ENCODE data around the gene ARTN.
A peak's percentile ranks its signal among the peaks of the same experiment; 100 is the strongest.

The ARTN gene

GRCh38 chr1:43947874-43948437 lies 14.4 kb downstream of the ARTN start:
- DNase-seq (ENCODE audit: low read depth): no peak

- DNase-seq (ENCODE audit: low read depth): no peak
These were observed 16.1 kb downstream of the ARTN start for GRCh38 chr1:43949678-43950077.

- DNase-seq (ENCODE audit: low read depth): no peak
These were observed 17.7 kb downstream of the ARTN start for GRCh38 chr1:43951021-43951985.

DNA sequence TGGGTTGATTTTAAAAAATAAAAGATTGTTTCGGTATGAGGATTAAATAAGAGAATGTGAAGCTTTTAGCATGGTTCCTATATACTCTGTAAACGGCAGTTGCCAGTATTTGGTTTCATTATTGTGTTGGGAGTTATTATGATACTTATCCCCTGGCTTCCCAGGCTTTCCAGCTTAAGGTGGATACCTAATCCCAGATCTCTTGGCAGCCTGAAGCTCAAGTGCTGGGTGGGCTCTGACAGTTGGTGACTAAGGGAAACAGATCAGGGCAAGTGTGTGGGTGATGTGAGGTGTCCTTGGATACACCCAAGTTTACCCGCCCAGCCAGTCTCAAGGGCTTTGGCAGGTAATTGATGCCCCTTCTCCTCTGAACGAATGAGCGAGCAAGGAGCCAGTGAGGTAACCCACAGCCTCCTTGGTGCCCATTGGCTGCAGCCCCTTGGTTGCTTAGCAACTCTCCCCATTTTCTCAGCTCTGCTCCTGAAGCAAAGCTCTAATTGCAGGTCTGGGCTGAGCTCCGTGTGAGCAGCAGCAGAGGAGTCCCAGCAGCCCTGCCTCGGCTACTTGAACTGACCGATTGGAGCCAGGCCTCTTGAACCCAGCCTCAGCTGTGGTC lies 19.2 kb downstream of the ARTN start:
- DNase-seq (ENCODE audit: low read depth): no peak

DNA sequence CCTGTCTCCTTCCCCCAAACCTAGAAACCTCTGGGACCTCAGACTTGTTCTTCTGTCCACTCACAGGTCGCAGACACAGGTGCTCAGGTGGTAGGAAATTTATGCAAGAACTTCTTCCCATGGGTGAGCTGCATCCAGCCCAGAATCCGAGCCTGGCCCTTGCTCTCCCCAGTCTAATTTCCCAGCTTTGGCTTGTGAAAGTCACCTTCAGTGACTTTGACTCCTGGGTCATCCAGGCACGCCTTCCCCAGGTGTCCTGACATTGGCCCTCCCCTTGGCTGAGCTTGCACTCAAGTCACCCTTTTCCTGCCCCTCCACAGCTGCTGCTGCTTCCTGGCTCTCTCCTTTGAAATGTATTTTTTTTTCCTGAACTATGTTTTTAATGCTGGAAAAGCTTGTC lies 19.8 kb downstream of the ARTN start:
- no peak for DNase-seq (ENCODE audit: low read depth)

DNA sequence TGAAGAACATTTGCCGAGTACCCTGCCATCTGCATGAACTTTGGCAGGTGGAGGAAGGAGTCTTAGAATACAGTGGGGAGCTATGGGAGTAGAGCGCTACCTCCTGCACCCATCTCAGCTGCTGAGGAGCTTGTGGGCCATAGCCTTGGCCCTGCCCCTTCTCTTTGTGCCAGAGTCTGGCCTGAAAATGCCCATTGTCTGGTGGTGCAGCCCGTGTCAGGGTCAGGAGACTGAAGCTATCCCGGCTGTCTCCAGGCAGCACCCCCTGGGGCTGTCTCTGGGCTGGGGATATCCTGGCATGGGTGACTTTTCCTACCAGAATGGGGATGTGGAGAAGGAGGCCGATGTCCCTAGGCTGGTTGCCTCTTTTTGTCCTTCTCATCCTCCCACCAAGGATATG lies 20.4 kb downstream of the ARTN start:
- DNase-seq (ENCODE audit: low read depth): no peak

- DNase-seq (ENCODE audit: low read depth): no peak
These were observed 22.6 kb downstream of the ARTN start for GRCh38 chr1:43956234-43956633.

DNA sequence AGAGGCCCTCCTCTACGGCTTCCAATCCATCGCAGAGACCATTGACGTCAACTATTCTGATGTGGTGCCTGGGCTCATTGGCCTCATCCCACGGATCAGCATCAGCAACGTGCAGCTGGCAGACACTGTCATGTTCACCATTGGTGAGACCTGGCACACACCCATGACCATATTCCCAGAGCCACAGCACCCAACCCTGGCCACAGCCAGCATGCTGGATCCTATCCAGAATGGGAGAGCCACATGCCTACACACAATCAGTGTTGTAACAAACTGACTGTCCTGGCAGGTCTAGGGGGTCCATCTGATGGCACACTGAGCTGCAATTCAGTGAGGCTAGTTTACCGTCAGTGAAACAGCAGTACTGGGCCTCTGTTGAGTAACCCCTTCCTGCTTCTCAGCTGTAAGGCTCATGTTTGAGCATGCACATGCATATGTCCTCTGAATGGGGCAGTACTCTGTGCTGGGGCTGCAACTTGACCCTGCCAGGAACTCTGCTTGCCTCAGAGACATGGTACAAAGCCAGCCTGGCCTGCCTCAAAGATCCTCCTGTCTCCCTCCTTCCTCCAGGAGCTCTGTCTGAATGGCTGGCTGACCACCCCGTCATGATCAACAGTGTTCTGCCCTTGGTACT lies 23.9 kb downstream of the ARTN start:
- DNase-seq (ENCODE audit: low read depth): no peak

DNA sequence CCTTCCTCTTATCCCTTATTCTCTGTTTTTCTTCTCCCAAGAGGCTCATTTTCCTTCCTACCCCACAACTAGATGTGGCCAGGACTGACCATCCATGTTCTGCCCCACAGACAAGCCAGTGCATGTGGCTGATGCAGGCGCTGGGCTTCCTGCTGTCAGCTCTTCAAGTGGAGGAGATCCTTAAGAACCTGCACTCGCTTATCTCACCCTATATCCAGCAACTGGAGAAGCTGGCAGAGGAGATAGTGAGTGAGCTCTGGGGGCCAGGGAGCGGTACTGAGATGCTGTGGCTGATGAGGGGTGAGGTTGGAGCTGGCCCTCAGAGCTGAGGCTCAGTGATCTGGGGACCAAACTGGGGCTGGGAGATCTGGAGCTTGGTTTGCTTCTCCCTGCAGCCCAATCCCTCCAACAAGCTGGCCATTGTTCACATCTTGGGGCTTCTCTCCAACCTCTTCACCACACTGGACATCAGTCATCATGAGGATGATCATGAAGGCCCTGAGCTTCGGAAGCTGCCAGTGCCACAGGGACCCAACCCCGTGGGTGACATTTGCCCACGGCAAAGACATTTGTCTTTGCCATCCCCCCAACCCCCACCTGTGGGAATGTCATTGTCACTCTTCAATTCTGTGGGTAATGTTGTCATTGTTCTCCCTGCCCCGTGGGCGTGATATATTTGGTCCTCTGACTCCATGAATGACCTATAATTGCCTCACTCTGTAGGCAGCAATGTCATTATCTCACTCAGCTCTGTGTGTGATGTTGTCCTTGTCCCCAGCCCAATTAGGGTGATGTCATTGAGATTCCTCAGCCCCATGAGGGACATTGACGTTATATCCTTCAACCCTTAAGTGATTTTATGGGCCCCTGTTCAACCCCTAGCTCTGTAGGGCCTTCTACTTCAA lies 25.0 kb downstream of the ARTN start:
- DNase-seq (ENCODE audit: low read depth): no peak

- DNase-seq (ENCODE audit: low read depth): no peak
These were observed 27.2 kb downstream of the ARTN start for GRCh38 chr1:43960798-43961197.

GRCh38 chr1:43961692-43962091 lies 28.1 kb downstream of the ARTN start:
- DNase-seq (ENCODE audit: low read depth): no peak

DNA sequence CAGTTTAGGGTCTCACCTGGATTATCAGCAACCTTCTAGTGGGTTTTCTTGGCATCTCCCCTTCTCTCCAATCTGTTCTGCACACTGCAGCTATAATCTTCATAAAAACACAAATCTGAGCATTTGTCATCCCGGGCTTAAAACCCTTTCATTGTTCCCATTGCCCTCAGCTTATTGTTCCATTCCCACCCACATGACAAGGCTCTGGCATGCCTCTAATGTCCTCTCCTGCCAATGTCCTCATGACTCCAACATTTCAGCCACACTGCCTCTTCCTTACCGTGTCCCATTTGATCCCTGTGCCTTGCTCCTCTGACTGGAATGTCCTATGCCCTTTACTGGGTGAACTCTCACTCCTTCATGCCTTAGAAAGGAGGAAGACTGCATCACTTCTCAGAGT lies 28.7 kb downstream of the ARTN start:
- no peak for DNase-seq (ENCODE audit: low read depth)

- DNase-seq (ENCODE audit: low read depth): no peak
These were observed 29.4 kb downstream of the ARTN start for GRCh38 chr1:43963006-43963405.

DNA sequence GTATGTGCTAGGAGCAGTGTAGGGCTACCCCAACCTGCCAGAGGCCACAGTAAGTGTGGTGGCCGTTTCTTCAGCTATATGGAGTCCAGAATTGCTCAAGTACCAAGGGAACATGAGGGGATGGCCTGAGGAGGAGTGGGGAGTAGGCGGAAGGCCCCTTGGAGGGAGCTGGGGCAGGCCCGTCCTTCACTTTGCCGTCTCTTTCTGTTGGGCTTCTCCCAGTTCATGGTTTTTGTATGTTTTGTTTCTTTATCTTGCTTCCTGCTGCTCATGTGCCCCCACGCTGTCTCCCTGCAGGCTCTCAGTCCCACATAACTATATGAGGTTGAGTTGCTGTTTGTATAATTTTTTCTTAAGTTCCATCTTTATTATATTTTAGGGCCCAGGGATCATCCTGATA lies 30.3 kb downstream of the ARTN start:
- no peak for DNase-seq (ENCODE audit: low read depth)

- DNase-seq (ENCODE audit: low read depth): no peak
These were observed 31.7 kb downstream of the ARTN start for GRCh38 chr1:43965316-43965715.

- DNase-seq (ENCODE audit: low read depth): no peak
These were observed 34.8 kb downstream of the ARTN start for GRCh38 chr1:43968348-43968948.

GRCh38 chr1:43969416-43969745 lies 35.8 kb downstream of the ARTN start:
- no peak for DNase-seq (ENCODE audit: low read depth)

- DNase-seq (ENCODE audit: low read depth): peak; percentile 96
These were observed 36.3 kb downstream of the ARTN start, which contains the start of gene DPH2 for GRCh38 chr1:43969746-43970466. Gene DPH2, plus strand, starts transcription at chr1:43970010. Its CDS starts 166 bp downstream, at chr1:43970176.

DNA sequence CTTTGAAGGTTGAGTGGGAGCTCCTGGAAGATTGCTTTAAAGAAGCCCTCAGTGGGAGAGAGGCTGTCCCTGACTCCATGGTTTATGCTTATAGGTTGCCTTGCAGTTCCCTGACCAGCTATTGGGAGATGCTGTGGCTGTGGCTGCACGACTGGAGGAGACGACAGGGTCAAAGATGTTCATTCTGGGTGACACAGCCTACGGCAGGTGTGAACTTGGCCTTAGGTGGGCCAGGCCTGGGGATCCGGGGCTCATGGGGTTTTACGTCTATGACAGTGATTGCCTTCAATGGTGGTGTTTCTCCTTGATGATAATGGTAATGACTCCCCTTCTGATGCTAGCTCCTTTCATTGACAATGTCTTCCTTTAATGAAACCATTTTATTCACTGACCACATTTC lies 36.9 kb downstream of the ARTN start:
- DNase-seq (ENCODE audit: low read depth): no peak

GRCh38 chr1:43970911-43971310 lies 37.3 kb downstream of the ARTN start:
- no peak for DNase-seq (ENCODE audit: low read depth)

All from stimulated activated CD4-positive, alpha-beta T cell treated with anti-CD3 and anti-CD28 coated beads, Interleukin-2, amount 100 ng/mL, for 4 hours (primary cell).